ENCODE data around the gene SLC22A5. TPM values are rescaled to one million over a fixed set of nuclear protein-coding genes. Genes with fewer than 3 reads are reported as not detected.
A peak's percentile ranks its signal among the peaks of the same experiment; 100 is the strongest.

The SLC22A5 gene
- total and polyA plus RNA-seq, 2 experiments from 2014 or later: 14.7 to 20.8 TPM

- Histone ChIP-seq H3K36me3 (replicated peaks; ENCODE audit: insufficient read depth, low read depth) (no peaks in the 10 kb centered on the region), H3K9me3 (ENCODE audit: low read depth) (no peaks in the 10 kb centered on the region), H2AFZ (no peak overlapping the region), H4K20me1 (ENCODE audit: insufficient read depth, poor library complexity, severe bottlenecking) (no peaks in the 10 kb centered on the region), H3K4me3 (no peak overlapping the region), H3K9me2 (replicated peaks; ENCODE audit: insufficient read depth) (no peaks in the 10 kb centered on the region), H3K27me3 (no peaks in the 10 kb centered on the region), H3K79me2 (peaks cover 3% of the 10 kb centered on the region), H3K4me1 (ENCODE audit: insufficient read depth) (peaks cover 52% of the 10 kb centered on the region), H3K27ac (no peak overlapping the region), H3K4me2 (no peak overlapping the region)
- no peak for TF ChIP-seq EZH2 (IDR thresholded peaks at IDR 0.05; ENCODE audit: borderline replicate concordance)
- TF ChIP-seq CTCF (IDR thresholded peaks at IDR 0.05; ENCODE audit: poor library complexity): no peak
- TF ChIP-seq EZH2phosphoT487 (IDR thresholded peaks at IDR 0.05; ENCODE audit: low read depth, severe bottlenecking, unreplicated experiment): no peak
- whole genome bisulfite sequencing (ENCODE audit: low lambda C conversion rate, missing lambda C conversion rate): 96% methylated on average over 4 of the region's 4 CpGs
- DNase-seq (ENCODE audit: low spot score): no peak
Observed at GRCh38 chr5:132431632-132432031, 62.1 kb downstream of the SLC22A5 start.

GRCh38 chr5:132433141-132433540 is 63.6 kb downstream of the SLC22A5 start:
- Histone ChIP-seq H2AFZ (no peak overlapping the region), H3K27ac (no peak overlapping the region), H3K9me3 (ENCODE audit: low read depth) (no peaks in the 10 kb centered on the region), H3K4me3 (no peak overlapping the region), H3K9me2 (replicated peaks; ENCODE audit: insufficient read depth) (no peaks in the 10 kb centered on the region), H3K4me2 (no peak overlapping the region), H3K4me1 (ENCODE audit: insufficient read depth) (peaks cover 50% of the 10 kb centered on the region), H3K79me2 (peaks cover 3% of the 10 kb centered on the region), H4K20me1 (ENCODE audit: insufficient read depth, poor library complexity, severe bottlenecking) (no peaks in the 10 kb centered on the region), H3K36me3 (replicated peaks; ENCODE audit: insufficient read depth, low read depth) (no peaks in the 10 kb centered on the region), H3K27me3 (no peaks in the 10 kb centered on the region)
- no peak for DNase-seq (ENCODE audit: low spot score)
- 94% methylated on average over 6 of the region's 6 CpGs for WGBS (ENCODE audit: low lambda C conversion rate, missing lambda C conversion rate)
- TF ChIP-seq EZH2 (IDR thresholded peaks at IDR 0.05; ENCODE audit: borderline replicate concordance): no peak
- TF ChIP-seq CTCF (IDR thresholded peaks at IDR 0.05; ENCODE audit: poor library complexity): no peak
- TF ChIP-seq EZH2phosphoT487 (IDR thresholded peaks at IDR 0.05; ENCODE audit: low read depth, severe bottlenecking, unreplicated experiment): no peak

GRCh38 chr5:132434416-132435286 is 65.1 kb downstream of the SLC22A5 start:
- no peak for TF ChIP-seq EZH2phosphoT487 (IDR thresholded peaks at IDR 0.05; ENCODE audit: low read depth, severe bottlenecking, unreplicated experiment)
- no peak for TF ChIP-seq CTCF (IDR thresholded peaks at IDR 0.05; ENCODE audit: poor library complexity)
- no peak for TF ChIP-seq EZH2 (IDR thresholded peaks at IDR 0.05; ENCODE audit: borderline replicate concordance)
- peak overlapping the region; percentile 31 for H3K4me2 ChIP-seq
- no peak overlapping the region for H2AFZ ChIP-seq
- H3K9me2 ChIP-seq (replicated peaks; ENCODE audit: insufficient read depth): no peaks in the 10 kb centered on the region
- no peaks in the 10 kb centered on the region for H3K27me3 ChIP-seq
- 51% methylated on average over 12 of the region's 12 CpGs for WGBS (ENCODE audit: low lambda C conversion rate, missing lambda C conversion rate)
- H3K4me1 ChIP-seq (ENCODE audit: insufficient read depth): peaks cover 35% of the 10 kb centered on the region
- H4K20me1 ChIP-seq (ENCODE audit: insufficient read depth, poor library complexity, severe bottlenecking): no peaks in the 10 kb centered on the region
- H3K36me3 ChIP-seq (replicated peaks; ENCODE audit: insufficient read depth, low read depth): no peaks in the 10 kb centered on the region
- no peaks in the 10 kb centered on the region for H3K9me3 ChIP-seq (ENCODE audit: low read depth)
- peaks cover 3% of the 10 kb centered on the region for H3K79me2 ChIP-seq
- H3K4me3 ChIP-seq: no peak overlapping the region
- no peak for DNase-seq (ENCODE audit: low spot score)
- peak overlapping the region; percentile 20 for H3K27ac ChIP-seq

Measured in hepatocyte (in vitro differentiated cells).